GM04504 (cell line): Measurements from ENCODE around the gene WDR91.

Source experiments
- DNase-seq: peaks from one replicate; pipeline ENCODE4 v3.0.0-alpha.2; 2012; ENCODE audit warnings: low read depth

WDR91 gene

DNA sequence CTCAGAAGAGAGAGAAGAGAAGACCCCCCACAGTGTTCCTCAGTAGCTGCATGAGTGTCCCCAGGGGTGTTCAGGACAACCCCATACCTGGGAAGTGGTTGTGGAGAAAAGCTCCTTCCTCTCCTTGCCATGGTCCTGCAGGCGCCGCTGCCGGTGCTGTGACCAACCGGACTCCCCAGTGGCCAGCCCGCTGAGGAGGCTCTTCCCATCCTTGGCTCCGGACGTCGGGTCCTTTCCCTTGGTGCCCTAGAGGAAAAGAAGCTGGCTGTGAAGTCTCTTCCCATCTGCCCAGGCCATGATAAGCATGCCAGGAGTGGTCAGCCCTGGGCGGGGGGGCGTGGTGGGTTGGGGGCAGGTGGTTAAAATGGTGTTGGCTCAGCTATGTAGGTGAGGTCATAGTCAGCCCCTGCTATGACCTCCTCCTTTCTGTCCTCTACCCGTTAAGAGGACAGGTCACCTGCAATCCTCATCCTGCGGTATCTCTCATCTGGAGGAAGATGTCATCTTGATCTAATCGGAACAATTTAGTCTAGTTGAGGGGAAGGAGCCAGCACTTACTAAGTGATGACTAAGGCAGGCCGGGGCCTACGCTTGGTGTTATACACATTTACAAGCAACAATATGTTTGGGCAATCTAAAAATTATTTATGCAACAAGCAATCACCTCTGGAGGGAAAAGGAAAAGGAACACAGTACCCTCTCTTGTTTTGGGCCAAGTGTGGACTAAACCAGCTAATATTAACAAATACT lies 13.2 kb downstream of the WDR91 start:
- no peak for DNase-seq

DNA sequence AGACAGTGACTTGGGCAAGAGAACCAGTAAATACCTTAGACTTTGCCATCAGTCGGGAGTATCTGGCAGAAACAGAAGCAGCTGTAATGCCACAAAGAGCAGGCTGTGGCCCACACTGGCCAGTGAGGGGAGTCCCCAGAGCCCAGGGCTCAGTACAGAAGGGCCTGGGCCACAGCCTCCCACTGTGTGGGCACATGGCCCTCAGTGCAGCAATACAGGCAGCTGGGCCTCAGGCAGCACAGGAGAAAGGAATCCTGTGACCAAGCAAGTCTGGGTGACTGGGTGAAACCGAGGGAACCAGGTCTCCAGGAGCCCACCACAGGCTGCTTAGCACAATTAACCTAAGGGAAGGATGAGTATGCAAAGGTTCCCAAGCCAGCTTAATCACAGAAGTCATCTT lies 14.0 kb downstream of the WDR91 start:
- DNase-seq = no peak

DNA sequence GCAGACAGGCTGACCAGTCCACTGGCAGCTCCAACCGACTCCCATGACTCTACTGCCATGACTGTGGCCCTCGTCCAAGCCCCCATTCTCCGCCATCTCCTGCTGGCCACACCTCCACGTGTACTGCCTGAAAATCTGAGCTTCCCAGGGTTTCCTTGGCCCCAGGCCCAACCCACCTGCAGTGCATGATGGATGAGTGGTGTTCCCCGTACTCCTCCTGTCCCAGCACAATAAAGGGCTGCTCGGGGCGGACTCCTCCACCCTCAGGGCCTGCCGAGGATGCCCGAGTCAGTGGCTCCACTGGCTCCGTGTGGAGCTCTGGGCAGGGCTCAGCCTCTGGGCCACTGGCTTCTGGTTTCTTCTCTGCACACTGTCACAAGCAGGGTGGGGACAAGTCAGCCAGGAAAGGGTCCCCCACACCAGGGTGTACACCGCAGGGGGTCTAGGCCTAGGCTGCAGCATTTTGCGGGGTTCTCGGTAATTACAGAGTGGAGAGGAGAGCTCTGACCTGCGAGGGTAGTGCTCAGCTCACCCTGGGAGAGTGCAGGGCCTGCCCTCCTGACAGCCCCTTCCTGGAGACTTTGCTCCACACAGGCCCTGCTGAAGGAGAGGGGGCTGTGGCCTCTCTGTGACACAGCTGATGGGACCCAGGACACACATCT lies 15.2 kb downstream of the WDR91 start:
- no peak for DNase-seq

DNA sequence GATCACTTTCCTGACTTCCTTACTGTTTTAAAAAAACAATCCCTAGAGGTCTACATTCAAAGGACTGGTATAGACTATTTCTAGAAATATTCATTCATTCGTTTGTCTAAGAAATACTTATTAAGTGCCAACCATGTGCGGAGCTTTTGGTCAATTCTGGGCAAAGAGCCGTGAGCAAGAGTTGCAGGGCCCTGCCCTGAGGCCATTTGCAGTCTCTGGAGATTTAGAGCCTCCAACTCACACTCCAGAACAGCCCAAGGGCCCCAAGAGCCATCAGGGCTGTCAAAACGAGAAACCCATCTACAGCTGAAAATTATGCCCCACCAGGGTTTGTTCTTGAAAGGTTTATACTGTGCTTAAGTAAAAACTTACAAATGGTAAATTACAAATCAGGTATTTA lies 16.2 kb downstream of the WDR91 start:
- no peak for DNase-seq

DNA sequence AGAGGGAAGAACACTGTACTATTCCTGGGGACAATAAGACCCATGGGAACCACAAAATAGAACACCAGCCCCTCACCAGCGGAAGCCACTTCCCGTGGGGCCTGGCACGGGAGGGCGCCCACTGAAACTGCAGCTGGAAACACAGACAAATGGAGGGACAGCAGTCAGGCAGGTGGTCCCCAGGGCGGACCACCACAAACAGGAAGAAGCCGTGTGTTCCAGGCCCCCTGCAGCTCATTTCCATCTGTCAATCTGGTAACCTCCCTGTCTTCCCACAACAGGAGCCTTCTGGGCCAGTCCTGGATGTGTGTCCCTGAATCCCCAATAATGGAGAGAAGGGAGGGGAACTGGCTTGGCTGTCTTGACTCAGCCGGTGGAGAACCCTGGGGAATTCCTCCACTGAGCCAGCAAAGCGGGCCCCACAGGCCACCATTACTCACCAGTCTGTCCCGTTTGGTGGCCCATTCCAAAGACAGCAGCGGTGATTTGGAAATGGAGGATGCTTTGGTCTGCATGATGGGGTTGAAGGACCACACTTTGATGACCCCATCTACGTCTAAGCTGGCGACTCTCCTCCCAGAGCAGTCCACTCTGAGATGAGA lies 16.7 kb downstream of the WDR91 start:
- no peak for DNase-seq

DNA sequence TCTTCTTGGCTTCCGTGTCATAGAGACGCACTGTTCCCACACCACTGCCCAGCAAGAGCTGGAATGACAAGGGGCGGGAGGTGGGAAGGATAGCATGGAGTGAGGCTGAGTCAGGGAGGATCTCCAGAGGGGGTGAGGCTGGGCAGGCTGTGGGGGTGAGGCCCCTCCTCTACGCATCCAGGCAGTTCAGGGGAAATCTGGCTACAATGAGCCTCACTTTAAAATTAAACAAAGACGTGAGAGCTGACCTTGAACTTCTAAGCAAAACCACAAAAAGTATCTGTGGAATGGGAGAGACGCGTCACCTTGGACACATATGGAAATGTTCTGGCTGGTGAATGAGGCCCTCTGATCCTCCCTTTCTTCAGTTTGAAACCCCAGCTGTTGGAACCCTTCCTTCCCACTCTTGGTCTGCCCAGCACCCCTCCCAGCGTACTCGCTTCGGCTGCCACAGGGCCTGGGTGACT lies 17.7 kb downstream of the WDR91 start:
- no peak for DNase-seq

DNA sequence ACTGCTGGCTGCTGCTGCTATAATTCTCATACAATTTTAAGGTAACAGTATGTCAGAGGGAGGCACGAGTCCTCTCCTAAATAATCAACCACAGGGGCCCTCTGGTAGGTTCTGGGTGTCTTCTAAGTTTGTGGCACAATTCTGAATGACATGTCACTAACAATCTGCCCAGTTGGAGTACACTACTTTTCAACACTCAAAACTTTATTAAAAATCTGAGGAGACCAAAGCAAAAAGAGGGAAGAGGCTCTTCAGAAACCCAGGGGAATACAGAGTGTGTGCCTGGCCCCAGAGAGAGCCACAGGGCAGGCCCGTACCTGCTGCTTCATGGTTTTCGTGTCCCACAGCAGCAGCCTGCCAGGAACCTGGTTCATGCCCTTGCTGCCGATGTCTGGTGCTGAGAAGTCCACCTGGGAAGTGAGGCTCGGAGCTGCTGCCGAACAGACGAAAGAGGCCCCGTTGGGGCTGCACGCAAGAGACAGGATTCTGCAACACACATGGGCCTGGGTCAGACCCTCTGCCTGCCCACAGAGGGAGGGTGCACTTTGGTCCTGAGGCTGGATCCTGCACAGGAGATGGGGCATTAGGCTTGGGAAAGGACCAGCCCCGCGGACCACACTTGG lies 18.3 kb downstream of the WDR91 start:
- DNase-seq = no peak

DNA sequence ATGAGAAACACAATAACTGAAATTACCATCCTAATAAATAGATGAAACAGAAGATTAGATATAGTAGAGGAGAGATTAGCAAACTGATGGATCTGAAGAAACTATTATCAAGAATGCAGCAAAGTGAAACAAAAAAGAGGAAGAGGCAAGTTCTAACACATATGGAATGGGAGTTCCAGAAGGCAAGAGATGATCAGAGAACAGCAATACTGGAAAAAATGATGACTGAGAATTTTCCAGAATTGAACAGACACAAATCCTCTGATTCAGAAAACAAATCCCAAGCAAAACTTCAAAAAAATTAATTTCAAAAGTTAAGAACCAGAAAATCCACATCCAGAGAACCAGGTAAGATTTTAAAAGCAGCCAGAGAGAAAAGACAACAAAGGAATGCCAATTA lies 20.6 kb downstream of the WDR91 start:
- DNase-seq = no peak

DNA sequence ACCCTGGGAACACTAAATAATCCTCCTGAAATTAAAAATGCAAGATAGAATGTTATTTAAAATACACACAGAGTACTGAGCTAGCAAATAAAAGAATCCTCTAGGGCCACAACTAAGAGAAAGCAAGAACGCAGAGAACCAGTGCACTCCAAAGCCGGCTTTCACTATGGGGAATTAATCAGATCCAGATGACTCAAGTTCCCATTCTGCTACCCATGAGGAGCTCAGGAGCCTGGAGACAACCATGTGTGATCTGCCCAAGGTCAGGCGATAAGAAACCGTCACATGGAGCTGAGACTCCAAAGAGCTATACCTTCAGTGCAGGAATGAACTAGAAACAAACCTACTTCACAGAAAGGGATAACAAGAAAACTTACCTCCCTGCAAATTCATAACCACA lies 21.4 kb downstream of the WDR91 start:
- DNase-seq = no peak

DNA sequence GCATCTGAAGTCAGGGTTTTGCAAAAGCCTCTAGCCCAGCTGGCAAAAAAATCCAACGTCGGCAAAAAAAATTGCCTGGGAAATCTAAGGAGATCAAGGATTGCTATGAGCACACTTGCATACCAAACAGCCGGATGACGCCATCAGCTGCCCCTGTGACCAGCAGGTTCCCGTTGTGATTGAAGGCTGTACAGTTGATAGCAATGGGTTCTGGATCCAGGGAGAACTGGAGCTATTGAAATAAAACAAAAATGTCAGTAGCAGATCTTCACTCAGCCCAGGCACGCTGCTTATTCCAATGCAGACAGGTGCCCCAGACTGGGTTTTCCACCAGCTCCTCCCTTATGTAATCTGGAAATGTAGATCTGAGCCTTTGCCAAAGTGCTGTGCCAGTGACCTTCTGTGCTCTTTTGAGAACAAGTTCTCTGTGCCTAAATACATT lies 22.1 kb downstream of the WDR91 start:
- DNase-seq = no peak

DNA sequence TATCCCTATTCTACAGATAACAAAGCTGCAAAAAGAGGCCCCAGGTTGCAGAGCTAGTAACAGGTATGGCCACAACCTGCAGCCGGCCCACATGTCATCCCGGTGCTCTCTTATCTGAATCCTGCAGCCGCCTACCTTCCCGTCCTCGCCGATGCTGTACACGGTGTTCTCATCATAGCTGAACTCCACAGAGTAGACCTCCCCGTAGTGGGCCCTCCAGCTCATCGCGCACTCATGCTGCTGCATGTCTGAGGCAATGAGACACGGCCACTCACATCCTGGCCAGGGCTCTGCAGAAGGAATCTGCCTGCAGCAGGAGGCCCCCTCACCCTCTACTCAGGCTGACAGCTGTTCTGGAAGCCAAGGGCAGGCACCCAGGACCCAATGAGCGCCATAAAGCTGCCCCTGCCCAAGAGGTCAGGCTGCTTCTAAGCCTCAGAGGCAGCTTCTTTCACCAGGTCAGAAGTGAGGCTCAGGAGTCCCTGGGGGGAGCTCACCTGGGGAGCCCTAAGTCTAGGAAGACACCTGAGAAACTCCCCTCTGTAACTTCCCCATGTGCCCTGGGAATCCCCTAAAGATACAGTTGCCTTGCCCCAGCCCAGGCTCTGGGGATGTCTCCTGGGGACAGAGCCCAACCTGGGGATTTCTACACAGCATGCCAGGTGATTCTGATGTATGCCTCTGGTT lies 22.9 kb downstream of the WDR91 start:
- no peak for DNase-seq

DNA sequence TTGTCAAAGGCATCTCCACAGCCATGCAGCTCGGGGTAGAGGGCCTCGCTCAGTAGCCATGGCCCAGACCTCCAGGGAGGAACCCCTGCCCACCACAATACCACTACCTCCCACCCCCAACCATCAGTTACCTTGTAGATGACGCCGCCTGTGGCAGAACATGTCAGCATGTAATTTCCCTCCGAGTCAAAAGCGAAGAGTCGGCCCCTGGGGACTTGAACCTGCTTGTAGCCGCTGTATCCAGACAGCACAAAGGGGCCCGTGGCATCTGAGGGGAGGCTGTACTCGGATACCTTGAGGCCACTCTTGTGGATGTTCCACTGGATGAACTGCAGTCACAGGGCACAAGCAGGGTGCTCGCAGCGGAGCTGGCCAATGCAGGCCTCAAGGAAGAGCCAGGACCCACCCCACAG lies 24.5 kb downstream of the WDR91 start:
- no peak for DNase-seq

DNA sequence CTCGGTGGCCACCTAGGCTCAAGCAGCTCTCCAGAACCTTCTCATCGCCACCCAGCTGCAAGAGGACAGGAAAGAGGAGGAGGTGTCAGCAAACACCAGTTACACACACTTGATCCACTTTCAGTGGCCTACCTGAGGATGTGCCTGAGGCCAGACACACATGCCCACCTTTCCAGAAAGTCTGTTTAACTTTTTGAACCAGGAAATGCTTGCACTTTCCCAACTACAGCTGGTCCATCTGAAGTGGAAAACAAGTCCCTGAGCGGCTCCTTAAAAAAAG lies 25.1 kb downstream of the WDR91 start:
- no peak for DNase-seq

DNA sequence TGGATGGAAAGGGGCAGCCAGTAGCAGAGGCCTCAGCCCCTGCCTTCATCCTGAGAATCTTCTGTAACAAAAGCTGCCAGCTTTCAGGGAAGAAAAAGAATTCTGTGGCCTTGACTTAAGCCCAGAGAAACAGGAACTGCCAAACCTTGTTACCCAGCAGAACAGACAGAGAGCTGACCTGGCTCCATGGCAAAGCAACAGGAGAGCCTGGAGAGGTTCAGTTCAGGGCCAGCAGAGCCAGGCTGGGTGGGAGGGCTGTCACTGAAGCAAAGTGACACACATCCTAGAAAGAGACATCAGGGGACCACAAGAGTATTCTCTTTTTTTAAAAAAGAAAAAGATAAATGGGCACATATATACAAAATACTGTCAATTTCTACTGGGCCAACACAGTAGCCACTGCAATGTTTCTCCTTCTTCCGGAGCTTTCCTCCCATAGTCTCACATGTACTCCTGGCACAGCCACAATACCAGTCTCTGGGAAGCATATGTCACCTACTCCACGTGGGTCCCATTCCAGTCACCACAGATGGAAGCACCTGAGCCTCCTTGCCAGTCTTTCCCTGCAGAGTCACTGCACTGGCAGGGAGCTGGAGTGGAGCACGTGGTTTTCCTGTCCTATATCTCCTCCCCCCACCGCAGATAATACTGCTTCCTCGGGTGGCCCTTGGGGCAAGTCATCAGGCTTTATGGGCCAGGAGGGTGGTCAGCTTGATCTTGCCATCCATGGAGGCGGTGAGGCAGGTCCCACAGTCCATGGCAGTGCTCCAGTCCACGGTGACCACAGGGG lies 25.7 kb downstream of the WDR91 start:
- DNase-seq = no peak

DNA sequence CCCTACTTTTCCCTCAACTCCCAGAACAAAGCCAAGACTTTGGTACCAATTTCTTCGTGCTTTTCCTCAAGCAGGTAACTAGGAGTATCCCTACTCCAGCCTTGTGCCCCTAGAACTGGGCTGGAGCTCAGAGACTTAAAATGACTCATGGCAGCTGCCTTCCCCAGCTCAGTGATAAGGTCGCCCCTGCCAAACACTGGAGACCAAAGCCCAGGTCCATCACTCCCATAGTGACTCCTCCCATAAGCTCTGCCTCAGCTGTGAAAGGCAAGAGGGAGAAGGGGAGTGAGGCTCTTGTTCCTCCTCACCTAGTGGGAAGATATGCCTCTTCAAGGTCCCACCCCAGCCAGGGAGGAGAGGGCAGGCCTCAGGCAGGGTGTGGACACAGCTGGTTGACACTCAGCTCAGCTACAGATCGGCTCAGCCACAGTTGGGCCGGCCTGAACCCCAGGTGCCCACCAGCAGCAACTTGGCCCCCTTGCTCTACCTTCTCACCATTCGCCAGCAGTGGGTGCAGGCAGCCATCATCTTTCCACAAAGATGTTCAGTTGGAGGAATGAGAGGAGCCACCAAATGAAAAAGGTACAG lies 27.0 kb downstream of the WDR91 start:
- no peak for DNase-seq

DNA sequence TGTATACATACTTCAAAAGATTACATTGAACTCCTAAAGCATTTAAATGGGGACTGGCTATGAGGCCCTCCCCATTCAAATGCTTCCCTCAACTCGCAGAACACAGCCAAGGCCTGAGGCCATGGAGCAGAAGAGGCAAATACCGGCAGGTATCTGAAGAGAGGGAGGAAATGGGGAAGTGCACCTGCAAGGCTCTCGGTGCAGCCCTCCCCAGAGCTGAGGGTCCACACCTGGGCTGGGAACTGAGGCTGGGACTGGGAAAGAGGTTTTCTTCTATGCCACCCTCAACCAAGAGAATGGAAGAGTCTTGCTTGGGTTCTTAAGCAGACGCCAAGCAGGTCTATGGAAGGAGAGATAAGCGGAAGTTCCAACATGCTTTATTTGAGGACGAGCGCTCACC lies 27.8 kb downstream of the WDR91 start:
- DNase-seq = no peak

DNA sequence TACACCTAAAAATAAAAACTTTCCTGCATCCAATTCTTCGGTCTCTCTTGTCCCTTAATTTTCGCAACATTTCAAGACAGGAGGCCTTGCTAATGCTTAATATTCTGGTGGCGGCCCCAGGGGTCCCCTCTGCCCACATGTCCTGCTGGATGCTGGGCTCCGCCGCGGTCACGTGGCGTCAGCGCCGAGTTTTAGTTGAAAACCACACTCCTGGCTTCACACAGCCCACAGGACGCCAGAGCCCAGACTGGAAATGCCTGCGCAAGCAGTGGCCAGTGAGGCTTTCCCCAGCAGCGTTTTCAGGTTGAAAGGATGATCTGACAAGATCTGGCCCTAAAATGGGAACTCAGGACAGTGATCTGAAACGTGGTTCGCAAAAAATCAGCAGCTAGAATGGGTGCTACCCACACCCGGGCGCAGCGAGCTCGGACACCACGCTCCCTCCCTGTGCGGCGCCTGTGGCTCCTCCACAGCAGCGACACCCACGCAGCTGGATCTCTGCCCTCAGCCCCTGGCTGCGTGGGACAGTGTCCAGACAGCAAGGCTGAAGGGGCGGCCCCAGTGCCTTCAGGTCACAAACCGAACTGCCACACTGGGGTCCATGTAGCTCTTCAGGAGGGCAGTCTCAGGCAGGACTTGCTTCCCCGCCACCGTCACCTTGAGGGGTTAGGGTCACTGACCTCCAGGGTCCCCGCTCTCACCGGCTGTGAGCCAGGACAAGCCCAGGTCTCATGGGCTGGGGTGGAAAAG lies 29.2 kb downstream of the WDR91 start:
- DNase-seq = no peak

DNA sequence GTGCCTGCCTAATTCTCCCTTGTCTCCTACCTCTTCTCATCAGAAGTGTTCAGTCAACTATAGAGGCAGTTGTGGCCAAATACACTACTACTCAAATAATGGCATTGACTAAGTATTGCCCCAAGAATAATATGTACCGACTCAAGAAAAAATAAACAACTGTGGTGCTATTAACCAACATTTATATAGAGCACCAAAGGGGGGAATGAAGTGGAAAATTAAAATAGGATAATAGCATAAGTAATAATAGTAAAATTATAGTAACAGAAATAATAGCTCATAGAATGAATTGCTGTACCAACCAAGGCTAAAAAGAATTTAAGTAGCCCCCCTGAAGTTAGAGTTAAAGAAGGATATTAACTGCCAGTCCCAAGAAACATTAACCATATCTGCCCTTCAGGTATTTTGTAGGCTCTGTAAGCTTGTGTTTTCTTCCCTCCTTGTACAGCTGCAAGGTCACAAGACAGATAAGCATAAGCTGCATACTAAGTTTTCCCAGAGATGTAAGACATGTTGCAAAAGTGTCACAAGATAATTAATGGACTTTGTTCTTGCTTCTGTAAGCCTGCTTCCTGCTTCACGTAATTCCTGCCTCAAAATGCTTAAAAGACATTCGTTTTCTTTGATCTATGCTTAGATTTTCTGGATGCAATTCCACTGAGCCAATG lies 29.9 kb downstream of the WDR91 start:
- no peak for DNase-seq

DNA sequence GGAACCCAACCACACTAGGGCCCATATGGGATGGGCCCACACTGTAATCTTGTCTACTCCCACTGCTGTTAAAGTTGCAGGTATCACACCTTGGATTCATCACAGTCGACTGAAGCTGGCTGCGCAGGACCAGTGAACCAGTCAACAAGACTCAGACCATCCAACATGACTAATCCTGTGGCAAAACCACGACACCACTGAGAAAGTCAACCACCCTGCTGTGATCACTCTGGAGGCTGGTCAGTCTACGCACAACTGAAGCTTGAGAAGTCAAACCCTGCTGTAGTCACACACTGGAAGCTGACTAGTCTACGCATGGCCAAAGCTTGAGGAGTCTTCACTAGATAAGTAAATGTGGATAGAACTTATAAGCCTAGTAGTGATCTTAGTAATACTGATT lies 31.2 kb downstream of the WDR91 start:
- no peak for DNase-seq

DNA sequence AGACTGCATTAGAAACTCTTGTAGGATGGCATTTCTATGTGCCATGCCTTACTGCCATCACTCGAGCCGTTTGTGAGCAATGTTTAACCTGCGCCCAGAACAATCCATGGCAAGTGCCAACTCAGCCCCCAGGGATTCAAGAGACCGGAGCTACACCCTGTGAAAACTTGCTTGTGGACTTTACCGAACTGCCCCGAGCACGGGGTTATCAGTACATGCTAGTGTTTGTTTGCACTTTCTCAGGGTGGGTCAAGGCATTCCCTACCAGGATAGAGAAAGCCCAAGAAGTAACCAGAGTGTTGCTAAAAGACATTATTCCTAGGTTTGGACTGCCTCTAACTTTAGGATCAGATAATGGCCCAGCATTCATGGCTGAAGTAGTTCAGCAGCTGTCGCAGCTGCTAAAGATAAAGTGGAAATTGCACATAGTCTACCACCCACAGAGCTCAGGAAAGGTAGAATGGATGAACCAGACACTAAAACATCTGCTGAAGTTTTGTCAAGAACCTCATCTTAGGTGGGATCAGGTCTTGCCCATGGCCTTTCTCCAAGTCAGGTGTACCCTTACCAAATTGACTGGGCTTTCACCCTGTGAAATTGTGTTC lies 31.9 kb downstream of the WDR91 start:
- DNase-seq = no peak
